GM21786 (cell line): ENCODE data around the gene HADH.
"Not testable (repeated sequence)": the region's sequence is repeated elsewhere in the genome, so short reads cannot be mapped to it uniquely, and the experiment has no call there.

Source experiments
- ATAC-seq: cut with Tn5 transposase; IDR thresholded peaks from one replicate; pipeline ENCODE4 v1.9.1; 2021; ENCODE audit not compliant: unreplicated experiment

The HADH gene

DNA sequence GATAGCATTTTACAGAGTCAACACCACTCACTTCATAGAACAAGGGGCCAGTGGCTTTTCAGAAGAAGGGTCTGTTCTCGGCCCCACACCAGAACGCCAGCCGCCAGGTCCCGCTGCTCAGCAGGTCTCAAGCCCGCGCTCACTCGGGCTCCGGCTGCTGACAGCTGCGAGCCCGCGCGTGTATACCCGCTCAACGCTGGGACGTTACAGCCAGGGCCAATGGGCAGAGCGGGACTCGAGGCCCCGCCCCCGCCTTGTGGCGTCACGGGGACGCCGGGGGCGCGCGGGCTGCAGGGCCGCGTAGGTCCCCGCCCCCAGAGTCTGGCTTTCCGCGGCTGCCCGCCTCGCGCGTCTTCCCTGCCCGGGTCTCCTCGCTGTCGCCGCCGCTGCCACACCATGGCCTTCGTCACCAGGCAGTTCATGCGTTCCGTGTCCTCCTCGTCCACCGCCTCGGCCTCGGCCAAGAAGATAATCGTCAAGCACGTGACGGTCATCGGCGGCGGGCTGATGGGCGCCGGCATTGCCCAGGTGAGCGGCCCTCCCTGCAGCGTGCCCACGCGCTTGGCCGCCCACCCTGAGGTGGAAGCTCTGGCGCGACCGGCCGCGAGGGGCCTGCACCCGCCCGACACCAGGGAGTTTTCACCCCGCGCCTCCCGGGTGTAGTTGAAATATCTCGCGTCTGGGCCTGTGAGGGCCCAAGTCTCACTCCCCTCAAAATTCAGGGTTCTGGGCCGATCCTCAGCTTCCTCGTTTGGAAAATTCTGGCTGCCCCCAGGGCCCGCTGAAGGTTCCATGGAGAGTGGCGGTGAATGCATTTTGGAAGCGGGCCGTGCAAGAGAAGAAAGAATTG lies at the start of gene HADH:
Gene HADH (plus strand): TSS at position 353 of the 850 bp plus-strand sequence. CDS start 44 bp downstream, at position 397.
- peak; percentile 87 for ATAC-seq

DNA sequence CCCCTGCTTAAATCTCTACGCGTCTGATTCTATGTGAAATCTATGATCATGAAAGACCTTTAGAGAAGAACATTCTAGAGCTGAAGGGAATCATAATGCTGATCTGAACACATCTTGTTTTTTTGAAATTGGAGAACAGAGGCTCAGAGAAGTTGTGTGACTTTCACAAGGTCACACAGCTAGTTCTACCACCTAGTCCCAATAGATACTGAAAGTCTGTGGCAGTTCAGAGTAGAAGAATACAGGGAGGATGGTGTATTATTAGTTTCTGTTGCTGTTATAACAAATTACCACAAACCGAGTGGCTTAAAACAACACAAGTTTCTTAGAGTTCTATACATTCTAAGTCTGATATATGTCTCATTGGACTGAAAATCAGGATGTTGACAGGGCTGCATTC lies 43.9 kb upstream of the HADH start:
- ATAC-seq = no peak

- no peak for ATAC-seq
Observed at GRCh38 chr4:107950746-107951540, 38.7 kb upstream of the HADH start.

- ATAC-seq = no peak
Observed at GRCh38 chr4:107951551-107951950, 38.1 kb upstream of the HADH start.

- no peak for ATAC-seq
Observed at GRCh38 chr4:107956011-107956410, 33.7 kb upstream of the HADH start.

GRCh38 chr4:107966903-107967302 lies 22.8 kb upstream of the HADH start:
- no peak for ATAC-seq

GRCh38 chr4:107967519-107967918 lies 22.2 kb upstream of the HADH start:
- not testable (repeated sequence) for ATAC-seq

- not testable (repeated sequence) for ATAC-seq
Observed at GRCh38 chr4:107967921-107968320, 21.8 kb upstream of the HADH start.

DNA sequence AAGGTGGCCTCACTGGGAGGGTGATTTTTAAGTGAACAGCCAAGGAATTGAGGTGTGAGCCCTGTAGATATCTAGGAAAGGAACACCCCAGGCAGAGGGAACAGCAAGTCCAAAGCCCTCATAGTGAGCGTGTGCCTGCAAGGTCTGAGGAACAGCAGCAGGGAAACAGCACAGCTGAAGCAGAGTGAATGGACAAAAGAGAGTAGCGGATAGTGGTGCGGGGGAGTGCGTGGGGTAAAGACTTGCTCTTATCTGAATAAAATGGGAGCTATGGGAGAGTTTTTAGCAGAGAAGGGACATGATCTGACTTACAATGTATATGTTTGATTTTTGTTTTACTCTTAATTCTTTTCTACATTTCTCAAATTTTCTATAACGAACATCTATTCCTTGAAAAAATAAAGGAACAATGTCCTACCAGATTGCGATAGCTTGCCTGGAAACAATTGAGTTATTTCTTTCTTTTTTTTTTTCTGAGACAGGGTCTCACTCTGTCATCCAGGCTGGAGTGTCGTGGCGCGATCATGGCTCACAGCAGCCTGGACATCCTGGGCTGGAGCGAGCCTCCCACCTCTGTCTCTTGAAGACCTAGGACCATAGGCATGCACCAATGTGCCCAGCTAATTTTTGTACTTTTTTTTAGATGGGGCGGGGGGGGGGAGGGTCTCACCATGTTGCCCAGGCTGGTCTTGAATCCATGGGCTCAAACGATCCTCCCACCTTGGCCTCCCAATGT lies 19.5 kb upstream of the HADH start:
- ATAC-seq = no peak

DNA sequence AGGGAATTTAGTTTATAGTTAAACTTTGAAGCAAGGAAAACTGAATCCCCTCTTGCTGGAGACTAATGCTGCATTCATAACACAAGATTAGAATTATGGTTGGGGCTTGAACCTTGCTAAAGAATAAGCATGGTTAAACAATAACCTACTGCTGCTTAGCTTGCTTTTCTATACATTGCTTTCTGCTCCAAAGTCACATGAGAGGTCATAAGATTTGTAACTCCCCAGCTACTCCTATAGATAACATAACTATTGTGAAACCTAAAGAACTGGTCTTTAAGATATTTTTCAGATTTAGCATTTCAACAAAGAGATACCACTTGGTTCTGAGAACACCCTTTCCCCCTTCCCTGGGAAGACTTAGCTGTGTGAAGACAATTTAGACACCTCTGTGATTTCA lies 17.1 kb upstream of the HADH start:
- no peak for ATAC-seq

GRCh38 chr4:107974523-107974922 lies 15.2 kb upstream of the HADH start:
- ATAC-seq = no peak

- ATAC-seq = no peak
Observed at GRCh38 chr4:107977482-107977881, 12.2 kb upstream of the HADH start.

DNA sequence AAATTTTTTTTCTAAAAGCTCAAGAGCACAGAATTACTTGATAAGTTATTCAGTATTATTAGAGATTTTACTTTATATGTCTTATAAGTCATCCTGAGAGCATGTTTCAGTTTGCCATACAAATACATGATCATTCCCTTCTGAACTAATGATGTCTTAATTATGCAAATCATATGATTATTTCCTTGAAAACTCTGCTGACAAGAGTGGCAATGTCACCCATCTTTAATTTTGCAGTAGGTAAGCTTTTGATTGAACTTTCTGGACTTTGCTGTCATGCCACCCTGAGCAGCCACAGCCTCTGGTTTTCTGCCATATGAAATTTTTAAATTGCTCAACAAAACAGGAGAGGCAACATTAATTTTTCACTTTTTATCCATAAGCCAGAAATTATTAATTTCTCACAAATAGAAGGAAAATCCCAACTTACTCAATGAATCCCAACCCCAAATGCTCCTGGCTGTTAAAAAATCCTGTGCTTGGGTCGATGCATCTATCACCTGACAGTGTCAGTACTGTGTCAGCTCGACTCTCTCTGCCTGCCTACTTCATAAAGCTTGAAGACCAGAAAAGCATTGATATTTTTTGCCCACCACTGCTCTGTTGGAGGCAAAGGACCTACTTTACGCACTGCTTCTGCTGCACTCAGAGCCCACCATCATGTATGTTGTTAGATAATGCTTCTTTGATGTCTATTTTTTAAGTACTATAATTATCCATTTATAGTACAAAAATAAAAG lies 11.6 kb upstream of the HADH start:
- no peak for ATAC-seq

DNA sequence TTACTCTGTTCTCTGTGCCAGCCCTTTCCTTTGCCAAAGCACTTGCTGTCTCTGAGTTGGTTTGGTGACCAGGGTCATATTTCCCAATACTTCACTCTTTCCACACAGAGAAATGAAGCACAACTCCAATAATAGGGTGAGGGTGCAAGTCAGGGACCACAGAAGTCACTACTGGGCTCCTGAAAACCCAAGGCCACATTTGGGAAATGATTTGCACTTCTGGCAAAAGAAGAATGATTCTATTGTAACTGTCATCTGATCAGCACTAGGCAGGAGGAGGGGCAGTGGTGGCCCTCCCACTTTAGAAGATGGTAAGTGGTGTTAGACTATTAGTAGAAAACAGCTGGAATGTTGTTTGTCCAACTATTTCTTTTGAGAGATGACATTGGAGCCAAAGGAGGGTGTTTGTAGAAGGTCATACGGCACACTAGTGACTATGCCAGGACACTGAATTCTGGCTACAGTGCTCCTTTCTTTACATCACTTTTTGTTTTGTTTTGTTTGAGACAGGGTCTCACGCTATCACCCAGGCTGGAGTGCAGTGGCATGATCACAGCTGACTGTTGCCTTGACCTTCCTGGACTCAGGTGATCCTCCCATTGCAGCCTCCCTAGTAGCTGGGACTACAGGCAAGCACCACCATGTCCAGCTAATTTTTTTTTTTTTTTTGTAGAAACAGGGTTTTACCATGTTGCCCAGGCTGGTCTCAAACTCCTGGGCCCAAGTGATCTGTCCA lies 10.8 kb upstream of the HADH start:
- no peak for ATAC-seq

DNA sequence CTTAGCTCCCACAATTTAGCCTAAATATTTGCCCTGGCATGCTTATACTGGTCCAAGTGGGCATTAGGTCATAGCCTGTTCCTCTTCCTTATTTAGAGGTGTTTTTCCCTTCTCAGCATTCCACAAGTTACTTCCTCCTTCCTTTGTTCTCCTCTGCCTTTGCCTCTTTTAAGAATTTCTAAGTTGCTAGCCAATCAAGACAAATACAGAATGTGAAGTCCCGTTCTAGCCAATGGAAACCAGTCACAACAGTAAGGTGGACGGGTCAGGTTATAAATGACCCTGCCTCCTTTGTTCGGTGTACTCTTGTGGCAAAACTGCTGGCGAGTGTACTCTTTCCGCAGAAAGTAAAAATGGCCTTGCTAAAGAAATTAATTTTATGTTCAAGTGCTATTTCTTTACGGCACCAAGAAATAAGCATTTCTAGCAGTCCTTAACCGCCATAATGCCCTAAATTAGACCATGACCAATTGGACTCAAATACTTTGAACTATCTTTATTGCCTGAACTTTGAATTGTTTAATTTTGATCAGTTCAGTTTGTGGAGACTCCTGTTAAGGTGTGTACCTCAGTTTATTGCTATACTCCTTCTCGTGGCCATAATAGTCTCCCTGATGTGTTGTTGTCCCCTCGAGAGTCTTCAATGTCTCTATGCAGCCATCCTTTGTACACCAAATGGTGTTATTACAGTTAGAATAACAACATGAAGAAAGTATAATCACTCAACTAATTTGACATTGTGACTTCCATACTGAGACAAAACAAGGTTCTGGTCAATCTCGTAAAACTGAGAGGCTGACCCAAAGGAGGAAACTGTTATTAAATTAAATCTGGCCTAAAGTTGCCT lies 1.6 kb upstream of the HADH start:
- no peak for ATAC-seq

GRCh38 chr4:107988763-107989035 lies 990 bp upstream of the HADH start:
- no peak for ATAC-seq

DNA sequence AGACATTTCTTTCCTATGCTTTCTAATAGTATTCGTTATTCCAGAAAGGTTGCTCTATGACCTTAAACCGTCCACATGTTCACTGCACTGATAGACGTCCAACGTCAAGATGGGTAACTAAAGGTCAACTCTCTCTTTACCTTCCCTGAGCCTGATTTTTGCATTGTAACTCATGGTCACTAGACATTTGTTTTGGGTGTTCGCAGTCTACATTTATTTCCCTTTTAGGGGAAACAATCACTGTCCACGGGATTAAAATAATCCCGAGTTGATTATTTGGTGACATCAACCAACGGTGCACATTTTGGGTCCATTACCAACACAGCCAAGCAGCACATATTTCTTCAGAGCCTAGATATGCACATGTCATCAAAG lies 540 bp upstream of the HADH start:
- ATAC-seq = peak; percentile 7

DNA sequence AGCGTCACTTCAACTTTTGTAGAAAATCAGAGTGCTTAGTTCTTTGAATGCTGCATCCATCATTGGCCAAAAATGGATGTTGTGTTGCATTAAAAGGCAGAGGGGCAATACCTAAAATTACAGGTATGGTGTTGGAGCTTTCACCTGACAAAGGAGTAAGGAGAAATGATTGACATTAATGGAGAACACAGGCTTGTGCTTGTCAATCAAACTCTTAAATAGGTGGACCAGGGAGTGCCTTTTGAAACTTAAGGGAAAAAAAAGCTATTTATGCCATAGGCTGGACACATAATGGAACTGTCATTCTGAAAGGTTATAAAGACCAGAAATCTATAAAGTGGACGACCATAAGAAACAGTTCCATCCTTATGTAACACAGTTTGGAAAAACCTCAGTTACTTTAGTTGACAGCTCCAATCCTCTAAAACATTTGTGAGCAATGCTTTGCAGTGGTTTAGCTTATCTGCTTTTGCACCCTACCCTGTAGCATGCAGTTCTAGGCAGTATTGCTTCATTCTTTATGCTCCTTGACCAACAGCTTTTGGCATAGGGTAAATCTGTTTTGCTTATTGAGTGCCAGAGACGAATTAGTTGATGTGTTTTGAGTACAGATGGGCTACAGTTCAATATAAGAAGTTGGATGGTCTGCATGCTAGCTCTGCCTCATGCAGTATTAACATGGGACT lies 2.4 kb downstream of the HADH start:
- ATAC-seq = no peak

- peak; percentile 47 for ATAC-seq
Observed at GRCh38 chr4:107993969-107994368, 4.3 kb downstream of the HADH start.
